Breast epithelium (tissue), 4 donors: Measurements from ENCODE around the gene IGSF9. TPM values are rescaled to one million over a fixed set of nuclear protein-coding genes. Genes with fewer than 3 reads are reported as not detected.

Experiments used
- DNase-seq, 2 donors: peaks; one replicate each; pipeline ENCODE4 v3.0.0-alpha.2; 2019; ENCODE audit warnings: low spot score in 2 of 2
- H3K27ac ChIP-seq, 2 donors: fragments of 200-600 bp; sonication (generic) in 1 of 2; one replicate each; pipeline ENCODE4 v1.5.1; 2016 to 2019; ENCODE audit warnings: mild to moderate bottlenecking in 1 of 2
- H3K27me3 ChIP-seq, 2 donors: fragments of 200-600 bp; sonication (generic) in 1 of 2; one replicate each; pipeline versions ENCODE4 v1.5.1 to v1.6.0; 2017 to 2019; ENCODE audit warnings: control low read depth in 1 of 2, mild to moderate bottlenecking in 1 of 2
- H3K36me3 ChIP-seq: fragments of 200-600 bp; one replicate; pipeline ENCODE4 v1.5.1; 2019
- H3K4me1 ChIP-seq, 2 donors: fragments of 200-600 bp; sonication (generic); one replicate each; pipeline ENCODE4 v1.5.1; 2016 to 2019; ENCODE audit warnings: control low read depth in 1 of 2
- H3K4me3 ChIP-seq, 3 donors: fragments of 200-600 bp; sonication (generic); 1 replicate in 2 of 3; 2 replicates in 1 of 3; pipeline ENCODE4 v1.5.1; 2016 to 2019; ENCODE audit warnings: mild to moderate bottlenecking in 3 of 3, moderate library complexity in 2 of 3
- H3K9me3 ChIP-seq, 2 donors: fragments of 200-600 bp; sonication (generic) in 1 of 2; one replicate each; pipeline ENCODE4 v1.5.1; 2016 to 2019; ENCODE audit warnings: control low read depth in 1 of 2
- POLR2A ChIP-seq: fragments of 450-650 bp; IDR thresholded peaks from one replicate; pipeline ENCODE4 v1.6.1; 2016; ENCODE audit warnings: antibody characterized with exemption, mild to moderate bottlenecking, moderate library complexity
- POLR2AphosphoS5 ChIP-seq, 3 donors: sonication (generic); formaldehyde crosslinking; IDR thresholded peaks; one replicate each; pipeline ENCODE4 v1.6.1; 2017; ENCODE audit warnings: antibody characterized with exemption in 3 of 3
- intact Hi-C: fragments of 100-400 bp; cut with DNase I; formaldehyde crosslinking; loops from one replicate; pipeline ENCODE4 v1.15.1; 2023; ENCODE audit warnings: low total_unique reads
- total RNA-seq, 3 donors: library from RNA; depleted of rRNA; stranded (reverse); fragments of >200 nt; gene quantifications; one replicate each; pipeline ENCODE4 v1.1.0, GENCODE V29; 2016
- TF ChIP-seq, protein P1 (sequence below), 3 donors: fragments of 450-650 bp; IDR thresholded peaks; one replicate each; pipeline ENCODE4 v1.5.1; 2016 to 2017; ENCODE audit warnings: antibody characterized with exemption in 3 of 3, mild to moderate bottlenecking in 3 of 3, moderate library complexity in 3 of 3

IGSF9 gene
- total RNA-seq, 3 donors from 2014 or later, result 5.9 to 8.0 TPM; not detected in 1

DNA sequence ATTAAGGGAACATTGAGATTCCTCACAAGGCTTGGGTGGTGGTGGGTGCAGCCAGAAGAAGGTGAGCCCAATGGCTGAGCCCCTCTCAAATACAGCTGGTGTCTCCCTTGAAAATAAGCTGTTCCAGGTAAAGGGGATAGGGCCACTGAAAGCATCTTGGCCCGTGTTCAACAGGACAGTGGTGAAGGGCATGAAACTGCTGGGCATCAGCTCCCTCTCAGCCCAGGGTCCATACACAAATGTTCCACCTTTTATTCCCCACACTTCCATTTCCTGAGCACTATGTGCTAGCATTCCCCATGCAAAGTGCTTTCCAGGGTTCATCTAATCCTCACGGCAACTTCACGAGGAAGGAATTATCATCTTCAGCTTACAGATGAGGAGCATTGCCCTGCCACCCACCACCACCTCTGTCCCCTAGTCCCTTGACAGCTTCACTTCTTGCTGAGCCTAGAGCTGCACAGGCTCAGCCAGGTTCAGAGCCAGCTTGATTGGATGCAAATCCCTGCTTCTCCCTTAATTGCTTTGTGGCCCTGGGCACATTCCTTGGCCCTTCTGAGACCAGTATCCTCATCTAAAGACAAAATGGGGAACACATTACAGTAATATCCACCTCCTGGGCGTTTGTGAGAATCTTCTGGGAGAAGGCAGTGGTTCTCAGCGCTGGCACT lies 29.7 kb downstream of the IGSF9 start:
- Histone ChIP-seq H3K4me3 (no peak overlapping the region), H3K4me1 (peaks cover 0 to 7% of the 10 kb centered on the region in 2 donors), H3K9me3 (no peaks in the 10 kb centered on the region), H3K27ac (peak overlapping the region; percentile 68 to 76), H3K27me3 (no peaks in the 10 kb centered on the region), H3K36me3 (peaks cover 5% of the 10 kb centered on the region)
- DNase-seq, result no peak
- intact Hi-C loops, result no loop called here
- no peak for TF ChIP-seq POLR2A

DNA sequence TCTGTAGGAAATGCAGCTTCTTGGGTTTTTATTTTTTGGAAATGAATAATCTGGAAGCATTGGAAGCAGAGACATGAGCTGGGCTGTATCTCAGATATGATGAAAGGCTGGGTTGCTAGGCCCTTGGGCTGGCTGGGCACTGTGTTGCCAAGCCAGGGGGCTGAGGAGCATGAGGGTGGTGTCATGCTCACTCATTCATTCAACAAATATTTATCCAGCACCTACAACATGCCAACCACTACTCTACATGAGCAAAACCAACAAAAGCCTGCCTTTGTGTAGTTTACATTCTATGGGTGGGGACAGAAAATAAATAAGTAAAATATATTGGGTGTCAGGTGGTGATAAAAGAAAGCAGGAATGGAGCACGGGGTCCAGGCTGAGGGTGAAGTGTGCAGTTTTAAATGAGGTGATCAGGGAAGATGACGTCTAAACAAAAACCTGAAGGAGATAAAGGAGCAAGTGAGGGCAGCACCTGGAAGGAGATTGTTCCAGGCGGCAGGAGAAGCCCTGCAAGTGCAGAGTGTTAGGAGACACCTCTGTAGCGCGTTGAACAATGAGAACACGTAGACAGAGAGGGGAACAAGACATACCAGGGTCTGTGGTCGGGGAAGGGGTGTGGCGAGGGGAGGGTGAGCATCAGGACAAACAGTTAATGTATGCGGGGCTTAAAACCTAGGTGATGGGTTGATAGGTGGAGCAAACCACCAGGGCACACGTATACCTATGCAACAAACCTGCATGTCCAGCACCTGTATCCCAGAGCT lies 31.0 kb downstream of the IGSF9 start:
- Histone ChIP-seq H3K27ac (no peak overlapping the region), H3K36me3 (peaks cover 5% of the 10 kb centered on the region), H3K27me3 (no peaks in the 10 kb centered on the region), H3K4me1 (peaks cover 0 to 7% of the 10 kb centered on the region in 2 donors), H3K4me3 (no peak overlapping the region), H3K9me3 (no peaks in the 10 kb centered on the region)
- intact Hi-C loops, result no loop called here
- TF ChIP-seq, protein P1, sequence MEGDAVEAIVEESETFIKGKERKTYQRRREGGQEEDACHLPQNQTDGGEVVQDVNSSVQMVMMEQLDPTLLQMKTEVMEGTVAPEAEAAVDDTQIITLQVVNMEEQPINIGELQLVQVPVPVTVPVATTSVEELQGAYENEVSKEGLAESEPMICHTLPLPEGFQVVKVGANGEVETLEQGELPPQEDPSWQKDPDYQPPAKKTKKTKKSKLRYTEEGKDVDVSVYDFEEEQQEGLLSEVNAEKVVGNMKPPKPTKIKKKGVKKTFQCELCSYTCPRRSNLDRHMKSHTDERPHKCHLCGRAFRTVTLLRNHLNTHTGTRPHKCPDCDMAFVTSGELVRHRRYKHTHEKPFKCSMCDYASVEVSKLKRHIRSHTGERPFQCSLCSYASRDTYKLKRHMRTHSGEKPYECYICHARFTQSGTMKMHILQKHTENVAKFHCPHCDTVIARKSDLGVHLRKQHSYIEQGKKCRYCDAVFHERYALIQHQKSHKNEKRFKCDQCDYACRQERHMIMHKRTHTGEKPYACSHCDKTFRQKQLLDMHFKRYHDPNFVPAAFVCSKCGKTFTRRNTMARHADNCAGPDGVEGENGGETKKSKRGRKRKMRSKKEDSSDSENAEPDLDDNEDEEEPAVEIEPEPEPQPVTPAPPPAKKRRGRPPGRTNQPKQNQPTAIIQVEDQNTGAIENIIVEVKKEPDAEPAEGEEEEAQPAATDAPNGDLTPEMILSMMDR (IDR thresholded peaks at IDR 0.05), result no peak
- TF ChIP-seq POLR2A, result no peak
- TF ChIP-seq POLR2AphosphoS5 (IDR thresholded peaks at IDR 0.05), result no peak
- no peak for DNase-seq

DNA sequence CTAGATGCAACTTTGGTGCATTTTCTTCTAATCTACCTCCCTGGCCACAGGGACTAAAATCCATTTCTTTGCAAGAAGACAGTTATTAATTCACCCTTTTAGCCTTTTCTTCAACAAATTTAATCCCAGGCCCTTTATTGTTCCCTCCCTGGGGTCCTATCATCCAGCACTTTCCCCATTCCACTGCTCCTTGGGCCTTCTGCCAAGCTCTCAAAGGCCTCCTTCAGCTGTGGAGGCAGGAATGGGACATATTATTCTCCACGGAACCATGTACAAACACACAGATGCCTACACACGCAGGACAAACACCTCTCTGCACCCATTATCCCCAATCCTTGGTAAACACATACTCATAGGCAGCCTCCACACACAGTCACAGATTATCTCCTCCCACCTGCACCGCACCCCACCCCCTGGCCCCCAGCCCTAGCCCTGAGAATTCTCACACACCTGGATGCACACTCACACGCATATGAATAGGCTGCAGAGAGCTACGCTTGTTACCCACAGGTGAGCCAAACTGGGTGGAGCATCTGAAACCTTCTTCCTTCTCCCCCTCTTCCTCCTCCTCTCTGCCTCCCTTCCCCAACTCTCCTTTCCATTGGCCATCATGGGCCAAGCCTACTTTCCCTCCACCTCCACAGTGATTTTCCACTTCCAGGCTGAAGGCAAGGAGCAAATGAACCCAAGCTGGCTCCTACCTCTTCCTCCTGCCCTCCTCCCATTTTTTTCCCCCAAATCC lies 31.8 kb downstream of the IGSF9 start:
- Histone ChIP-seq H3K27me3 (no peaks in the 10 kb centered on the region), H3K27ac (peak overlapping the region; percentile 34 to 42), H3K9me3 (no peaks in the 10 kb centered on the region), H3K36me3 (peaks cover 2% of the 10 kb centered on the region), H3K4me1 (peaks cover 0 to 7% of the 10 kb centered on the region in 2 donors), H3K4me3 (no peak overlapping the region)
- intact Hi-C loops, result no loop called here
- TF ChIP-seq POLR2A, result no peak
- TF ChIP-seq, protein P1 (IDR thresholded peaks at IDR 0.05), result no peak
- no peak for TF ChIP-seq POLR2AphosphoS5 (IDR thresholded peaks at IDR 0.05)
- no peak for DNase-seq

DNA sequence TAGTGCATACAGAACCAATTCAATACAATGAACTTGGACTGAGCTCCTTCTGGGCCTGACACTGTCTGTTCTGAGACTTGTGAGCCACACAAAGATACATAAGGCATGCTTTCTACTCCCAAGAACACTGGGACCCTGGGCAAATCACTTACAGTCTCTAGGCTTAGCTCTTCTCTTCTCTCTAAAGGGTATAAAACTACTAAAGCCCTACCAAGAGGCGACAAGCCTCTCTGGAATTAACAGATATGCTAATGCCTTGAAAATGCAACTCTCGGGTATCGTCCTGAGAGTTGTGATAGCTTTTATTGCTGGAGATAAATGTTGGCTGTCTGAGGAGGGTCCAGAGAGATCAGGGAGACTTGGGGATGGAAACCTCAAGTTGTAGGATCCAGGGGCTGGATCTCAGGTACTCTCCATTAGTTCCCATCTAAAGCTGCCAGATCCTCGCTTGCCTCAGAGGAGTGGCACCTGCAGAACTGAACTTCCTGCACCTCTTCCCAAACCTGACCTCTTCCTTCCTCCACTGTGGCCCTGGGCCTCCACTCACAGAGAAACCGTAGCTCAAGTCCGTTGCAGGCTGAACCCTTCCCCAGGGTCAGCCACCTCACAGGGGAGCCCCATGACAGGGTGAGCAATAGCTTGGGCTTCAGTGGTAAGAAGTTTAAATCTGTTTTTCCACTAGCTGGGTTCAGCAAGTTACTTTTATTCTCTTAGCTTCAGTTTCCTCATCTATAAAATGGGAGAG lies 33.9 kb downstream of the IGSF9 start:
- H3K36me3 ChIP-seq, result no peaks in the 10 kb centered on the region
- H3K27ac ChIP-seq, result peak overlapping the region; percentile 29 to 67
- H3K4me1 ChIP-seq, result no peaks in the 10 kb centered on the region
- DNase-seq, result no peak
- intact Hi-C loops, result no loop called here
- no peaks in the 10 kb centered on the region for H3K9me3 ChIP-seq
- H3K27me3 ChIP-seq, result no peaks in the 10 kb centered on the region
- H3K4me3 ChIP-seq, result no peak overlapping the region
- TF ChIP-seq POLR2A (no peak), POLR2AphosphoS5 (IDR thresholded peaks at IDR 0.05) (no peak)
- TF ChIP-seq, protein P1 (IDR thresholded peaks at IDR 0.05), result no peak
